Activated CD4-positive, alpha-beta T cell treated with anti-CD3 and anti-CD28 coated beads for 4 hours (primary cell): ENCODE measurements around the gene FDCSP.
"Not testable (repeated sequence)": the region's sequence is repeated elsewhere in the genome, so short reads cannot be mapped to it uniquely, and the experiment has no call there.

Experiments
- DNase-seq, 2 donors: peaks; one replicate each; pipeline ENCODE4 v3.0.0-alpha.2; 2020

The FDCSP gene

DNA sequence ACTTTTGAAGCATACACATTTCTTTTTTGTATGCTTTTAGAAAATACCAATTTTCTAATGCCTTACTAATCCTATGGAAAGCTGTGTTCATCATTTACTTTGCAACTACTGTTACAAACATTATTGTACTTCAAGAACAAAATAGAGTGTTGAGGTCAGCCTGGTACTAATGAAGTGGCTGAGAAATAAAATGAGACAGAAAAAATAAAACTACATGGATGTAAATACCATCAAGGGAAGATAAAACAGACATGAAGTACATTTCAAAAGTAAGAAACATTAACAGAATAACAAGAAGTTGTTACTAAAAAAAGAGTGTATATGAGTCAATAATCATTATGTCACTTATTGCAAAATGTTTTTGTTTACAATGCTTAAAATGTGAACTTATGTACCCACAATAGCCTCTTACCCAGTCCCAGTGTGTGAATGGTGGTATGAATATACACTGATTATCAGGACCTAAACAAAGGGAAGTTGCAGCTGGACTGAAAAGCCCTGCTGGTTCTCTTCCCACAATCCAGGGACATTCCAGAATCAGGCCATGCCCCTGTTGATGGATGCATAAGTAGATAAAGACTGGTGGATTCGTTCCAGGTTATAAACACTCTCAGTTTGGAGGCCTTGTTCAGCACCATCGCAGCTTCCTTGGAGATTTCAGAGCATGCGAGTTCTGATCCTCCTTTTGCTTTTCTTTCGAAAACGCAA is 14.1 kb downstream of the FDCSP start:
- DNase-seq = no peak

DNA sequence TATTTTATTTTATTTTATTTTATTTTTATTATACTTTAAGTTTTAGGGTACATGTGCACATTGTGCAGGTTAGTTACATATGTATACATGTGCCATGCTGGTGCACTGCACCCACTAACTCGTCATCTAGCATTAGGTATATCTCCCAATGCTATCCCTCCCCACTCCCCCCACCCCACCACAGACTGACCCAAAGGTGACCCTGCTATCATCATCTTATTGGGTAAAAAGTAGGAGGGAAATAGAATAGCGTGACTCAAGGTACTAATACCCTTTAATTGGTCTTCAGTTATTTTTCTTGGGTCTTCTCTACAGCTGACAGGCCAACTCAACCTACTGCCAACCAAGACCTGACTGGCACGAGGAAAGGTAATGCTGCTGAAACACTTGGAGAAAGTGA is 16.4 kb downstream of the FDCSP start, which contains the start of gene CSN3:
TSS of gene CSN3 (plus strand) at position 301 of the 400 bp plus-strand sequence. CDS start 2,223 bp downstream, outside the sequence.
- DNase-seq = not testable (repeated sequence)

DNA sequence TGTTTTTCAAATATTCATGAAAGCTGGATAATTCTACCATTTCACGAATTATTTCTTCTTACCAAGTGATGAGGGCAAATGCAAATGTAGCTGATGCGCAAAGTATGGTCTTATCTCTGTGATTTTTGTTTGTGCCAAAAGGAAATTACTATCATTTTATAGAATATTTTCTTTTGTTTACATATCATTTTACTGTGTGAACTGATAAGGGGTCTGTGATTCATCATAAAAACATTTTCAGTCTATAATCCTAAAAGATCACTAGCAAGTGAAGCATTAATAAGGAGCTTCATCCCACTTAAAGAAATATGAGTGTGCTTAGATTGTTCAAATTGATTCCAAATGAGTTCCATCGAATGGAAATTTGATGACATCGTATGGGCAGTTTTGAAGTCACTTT is 17.2 kb downstream of the FDCSP start:
- DNase-seq = no peak

DNA sequence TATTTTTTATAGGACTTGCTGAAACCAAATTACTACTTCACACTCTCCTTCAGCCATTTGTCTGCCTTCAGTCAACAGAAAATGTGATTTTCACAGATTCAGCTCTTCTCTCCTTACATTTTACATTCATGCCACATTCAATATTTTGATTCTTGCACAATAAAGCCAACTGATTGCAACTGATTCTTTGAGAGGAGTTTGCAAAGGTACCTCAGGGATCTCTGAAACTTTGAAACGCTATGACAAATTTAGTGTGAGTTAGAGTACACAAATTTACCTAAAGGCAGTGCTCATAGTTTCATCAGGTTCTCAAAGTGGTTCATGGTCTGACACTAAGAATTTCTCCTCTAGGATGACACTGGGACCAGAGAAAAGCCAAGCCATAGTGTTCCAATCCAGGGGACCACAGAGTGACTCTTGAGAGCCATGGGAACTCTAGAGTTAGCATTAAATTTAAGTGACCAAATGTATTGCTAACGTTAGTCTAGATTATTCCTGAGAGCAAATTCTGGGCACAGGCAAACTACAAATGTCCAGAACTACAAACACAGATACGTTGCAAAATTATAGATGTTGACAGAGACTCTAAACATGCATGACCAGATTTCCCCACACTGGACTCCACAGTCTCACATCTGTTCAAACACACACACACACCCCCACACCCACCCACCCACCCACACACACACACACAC is 25.5 kb downstream of the FDCSP start:
- no peak for DNase-seq

DNA sequence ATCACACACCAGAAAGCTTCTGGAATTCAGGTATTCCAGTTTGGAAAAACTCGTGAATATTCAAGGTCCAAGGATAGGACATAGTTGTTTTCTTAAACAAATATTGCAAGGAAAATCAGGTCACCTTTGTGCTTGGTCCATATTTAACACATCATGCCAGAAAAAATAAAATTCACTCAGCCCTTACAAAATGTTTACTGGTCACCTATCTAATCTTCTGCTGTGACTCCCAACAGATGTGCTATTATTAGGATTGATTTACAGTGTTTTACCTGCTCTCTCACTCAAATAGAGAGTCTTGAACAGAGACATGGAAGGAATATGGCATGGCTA is 26.0 kb downstream of the FDCSP start:
- no peak for DNase-seq

DNA sequence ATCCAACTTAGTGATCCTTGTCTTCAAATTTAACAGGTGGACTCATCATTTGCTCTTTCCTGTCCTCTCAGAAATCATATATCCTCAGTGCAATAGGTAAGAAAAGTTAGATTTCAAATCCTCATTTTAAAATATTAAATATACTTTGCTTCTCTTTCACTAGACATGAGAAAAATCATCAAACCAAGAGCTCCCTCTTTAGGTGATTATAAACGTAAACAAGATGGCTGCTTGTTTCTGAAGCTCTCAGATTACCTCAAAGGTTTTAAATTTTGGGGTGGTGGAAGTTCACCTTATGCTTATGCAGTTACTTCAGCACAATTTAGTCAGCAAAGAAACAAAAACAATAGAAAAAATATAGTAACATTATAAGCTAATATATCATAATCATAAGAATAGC is 43.8 kb downstream of the FDCSP start:
- DNase-seq = no peak

DNA sequence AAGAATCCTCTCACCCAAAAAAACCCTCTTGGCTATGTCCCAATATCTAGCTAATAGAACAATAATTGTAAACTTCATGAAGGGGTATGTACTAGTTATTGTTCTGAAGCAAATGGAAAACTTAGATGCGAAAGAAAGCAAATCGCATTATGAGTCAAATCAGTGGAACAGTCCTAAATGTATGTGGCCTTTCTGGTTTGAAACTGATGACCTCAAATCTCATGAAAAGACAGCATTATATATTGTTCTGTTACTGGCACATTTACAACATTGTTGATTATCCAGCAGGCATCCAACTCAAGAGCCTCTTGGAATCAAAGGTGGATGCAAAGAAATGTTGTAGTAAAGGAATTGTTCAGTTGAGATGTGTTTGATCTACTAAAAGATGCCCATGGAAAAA is 51.2 kb downstream of the FDCSP start:
- DNase-seq = no peak

DNA sequence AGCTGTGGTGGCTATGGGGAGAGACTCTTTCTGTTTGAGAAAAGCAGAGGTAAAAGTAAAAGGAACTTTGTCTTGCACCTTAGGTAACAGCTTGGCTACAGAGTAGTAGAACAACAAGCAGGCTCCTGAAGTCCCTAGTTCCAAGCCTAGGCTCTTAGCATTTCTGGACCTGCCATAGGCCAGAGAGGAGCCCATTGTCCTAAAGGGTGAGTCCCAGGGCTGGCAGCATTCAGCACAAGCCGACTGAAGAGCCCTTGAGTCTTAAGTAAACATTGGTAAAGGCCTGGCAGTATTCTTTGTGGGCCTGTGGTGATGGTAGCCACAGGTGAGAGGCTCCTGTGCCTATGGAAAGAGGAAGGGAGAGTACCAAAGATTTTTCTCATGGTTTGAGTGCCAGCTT is 54.6 kb downstream of the FDCSP start:
- no peak for DNase-seq
